SU-DHL-6 (cell line): ENCODE measurements around the gene PARP8.

Experiments used
- H2AFZ ChIP-seq: fragments of 200-600 bp; sonication (generic); 2 replicates; pipeline ENCODE4 v1.6.1; 2014; ENCODE audit warnings: low read depth, mild to moderate bottlenecking, moderate library complexity, mixed read lengths, antibody characterized with exemption, low read length; ENCODE audit not compliant: severe bottlenecking
- H3F3A ChIP-seq: fragments of 200-600 bp; shearing (Covaris generic); 2 replicates; pipeline ENCODE4 v1.6.0; 2016; ENCODE audit warnings: antibody characterized with exemption, mild to moderate bottlenecking; ENCODE audit not compliant: insufficient read depth
- H3K27ac ChIP-seq: fragments of 200-600 bp; sonication (generic); 2 replicates; pipeline ENCODE4 v1.5.1; 2016; ENCODE audit warnings: low read depth, mild to moderate bottlenecking, low read length, moderate library complexity, mixed read lengths
- H3K27me3 ChIP-seq: fragments of 200-600 bp; sonication (generic), shearing (Covaris generic); 2 replicates; pipeline ENCODE4 v1.6.0; 2014; ENCODE audit warnings: mild to moderate bottlenecking, low read length
- H3K36me3 ChIP-seq: fragments of 200-600 bp; sonication (generic); 2 replicates; pipeline ENCODE4 v1.6.1; 2014; ENCODE audit warnings: mild to moderate bottlenecking, low read length, mixed read lengths
- H3K4me2 ChIP-seq: fragments of 300-600, 200-600 bp; shearing (Covaris generic), sonication (generic); 2 replicates; pipeline ENCODE4 v1.6.0; 2014; ENCODE audit warnings: low read length, low read depth, mild to moderate bottlenecking; ENCODE audit not compliant: poor library complexity, severe bottlenecking
- H3K4me3 ChIP-seq: fragments of 200-600 bp; sonication (generic); 2 replicates; pipeline ENCODE4 v1.5.1; 2014; ENCODE audit warnings: antibody characterized with exemption, low read length, mild to moderate bottlenecking, mixed read lengths; ENCODE audit not compliant: insufficient read depth, poor library complexity, severe bottlenecking
- H3K79me2 ChIP-seq: fragments of 200-600 bp; sonication (generic); 2 replicates; pipeline ENCODE4 v1.6.1; 2014; ENCODE audit warnings: mild to moderate bottlenecking, low read length, moderate library complexity; ENCODE audit not compliant: insufficient read depth
- H3K9ac ChIP-seq: fragments of 200-600 bp; sonication (generic); 2 replicates; pipeline ENCODE4 v1.7.0; 2014; ENCODE audit warnings: mild to moderate bottlenecking, low read length
- H3K9me2 ChIP-seq: fragments of 200-600 bp; sonication (generic); replicated peaks from 2 replicates; pipeline ENCODE4 v1.6.1; 2014; ENCODE audit warnings: low read length; ENCODE audit not compliant: insufficient read depth
- H3K9me3 ChIP-seq: fragments of 200-600 bp; sonication (generic); 2 replicates; pipeline ENCODE4 v1.6.1; 2014; ENCODE audit warnings: low read length, mixed read lengths; ENCODE audit not compliant: insufficient read depth
- H4K20me1 ChIP-seq: fragments of 200-600 bp; sonication (generic); 2 replicates; pipeline ENCODE4 v1.6.1; 2014; ENCODE audit warnings: low read depth, mild to moderate bottlenecking, antibody characterized with exemption, low read length, moderate library complexity, mixed read lengths
- EZH2phosphoT487 ChIP-seq: fragments of 200-600 bp; sonication (generic), shearing (Covaris generic); conservative IDR thresholded peaks from 2 replicates; pipeline ENCODE4 v1.6.1; 2018; ENCODE audit warnings: mild to moderate bottlenecking, antibody characterized with exemption, low read length, moderate library complexity, mixed read lengths
- TF ChIP-seq, protein P1 (sequence below): fragments of 200-600 bp; sonication (generic); IDR thresholded peaks from one replicate; pipeline ENCODE4 v1.5.1; 2017; ENCODE audit warnings: antibody characterized with exemption, mild to moderate bottlenecking, low read length, moderate library complexity; ENCODE audit not compliant: insufficient read depth, poor library complexity, severe bottlenecking

PARP8 gene

DNA sequence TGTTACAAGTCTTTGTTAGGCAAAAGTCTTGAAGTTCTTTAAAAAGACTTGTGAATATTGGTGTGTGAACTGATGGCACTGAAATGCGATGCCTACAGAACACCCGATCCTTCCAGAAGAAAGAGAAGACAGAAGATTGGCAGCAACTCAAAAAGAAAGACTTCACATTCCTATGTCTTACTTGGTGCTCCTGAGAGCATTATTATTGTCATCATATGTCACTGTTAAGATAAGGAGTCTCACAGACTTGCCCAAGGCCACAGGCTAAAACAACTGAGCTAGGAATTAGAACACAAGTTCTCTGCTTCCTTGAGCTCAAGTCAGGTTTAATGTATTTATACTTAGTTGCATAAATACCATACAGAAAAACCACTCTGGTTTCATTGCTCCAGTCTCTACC lies 198.0 kb downstream of the PARP8 start:
- Histone ChIP-seq H3K9me3 (no peaks in the 10 kb centered on the region), H2AFZ (no peak overlapping the region), H3K27ac (no peak overlapping the region), H3K9ac (no peak overlapping the region), H3K4me3 (no peak overlapping the region), H3K79me2 (no peaks in the 10 kb centered on the region), H3K36me3 (no peaks in the 10 kb centered on the region), H3F3A (no peaks in the 10 kb centered on the region), H3K4me2 (no peak overlapping the region), H4K20me1 (no peaks in the 10 kb centered on the region), H3K27me3 (no peaks in the 10 kb centered on the region), H3K9me2 (no peaks in the 10 kb centered on the region)
- TF ChIP-seq, protein P1, sequence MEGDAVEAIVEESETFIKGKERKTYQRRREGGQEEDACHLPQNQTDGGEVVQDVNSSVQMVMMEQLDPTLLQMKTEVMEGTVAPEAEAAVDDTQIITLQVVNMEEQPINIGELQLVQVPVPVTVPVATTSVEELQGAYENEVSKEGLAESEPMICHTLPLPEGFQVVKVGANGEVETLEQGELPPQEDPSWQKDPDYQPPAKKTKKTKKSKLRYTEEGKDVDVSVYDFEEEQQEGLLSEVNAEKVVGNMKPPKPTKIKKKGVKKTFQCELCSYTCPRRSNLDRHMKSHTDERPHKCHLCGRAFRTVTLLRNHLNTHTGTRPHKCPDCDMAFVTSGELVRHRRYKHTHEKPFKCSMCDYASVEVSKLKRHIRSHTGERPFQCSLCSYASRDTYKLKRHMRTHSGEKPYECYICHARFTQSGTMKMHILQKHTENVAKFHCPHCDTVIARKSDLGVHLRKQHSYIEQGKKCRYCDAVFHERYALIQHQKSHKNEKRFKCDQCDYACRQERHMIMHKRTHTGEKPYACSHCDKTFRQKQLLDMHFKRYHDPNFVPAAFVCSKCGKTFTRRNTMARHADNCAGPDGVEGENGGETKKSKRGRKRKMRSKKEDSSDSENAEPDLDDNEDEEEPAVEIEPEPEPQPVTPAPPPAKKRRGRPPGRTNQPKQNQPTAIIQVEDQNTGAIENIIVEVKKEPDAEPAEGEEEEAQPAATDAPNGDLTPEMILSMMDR: no peak
- no peak for TF ChIP-seq EZH2phosphoT487

DNA sequence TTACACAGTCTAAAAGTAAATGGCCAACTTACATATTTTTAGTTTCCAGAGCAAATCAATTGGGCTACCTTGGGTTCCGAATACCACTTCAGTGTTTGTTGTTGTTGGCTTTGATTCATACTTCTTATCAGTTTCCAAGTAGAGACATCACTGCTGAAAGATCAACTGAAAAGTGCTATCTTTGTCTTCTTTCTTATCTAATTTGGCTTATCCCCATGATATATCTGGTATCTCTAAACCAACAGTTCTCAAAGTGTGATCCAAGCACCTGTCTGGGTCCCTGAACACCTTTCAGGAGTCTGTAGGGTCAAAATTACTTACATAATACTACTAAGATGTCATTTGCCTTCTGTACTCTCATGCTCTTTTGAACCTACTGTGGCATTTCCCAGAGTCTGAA lies 200.0 kb downstream of the PARP8 start:
- Histone ChIP-seq H3K4me3 (no peak overlapping the region), H2AFZ (no peak overlapping the region), H3K79me2 (no peaks in the 10 kb centered on the region), H3F3A (no peaks in the 10 kb centered on the region), H3K36me3 (no peaks in the 10 kb centered on the region), H3K9me2 (no peaks in the 10 kb centered on the region), H3K9me3 (no peaks in the 10 kb centered on the region), H4K20me1 (no peaks in the 10 kb centered on the region), H3K27me3 (no peaks in the 10 kb centered on the region), H3K27ac (no peak overlapping the region), H3K4me2 (no peak overlapping the region), H3K9ac (no peak overlapping the region)
- TF ChIP-seq, protein P1: no peak
- TF ChIP-seq EZH2phosphoT487: no peak

DNA sequence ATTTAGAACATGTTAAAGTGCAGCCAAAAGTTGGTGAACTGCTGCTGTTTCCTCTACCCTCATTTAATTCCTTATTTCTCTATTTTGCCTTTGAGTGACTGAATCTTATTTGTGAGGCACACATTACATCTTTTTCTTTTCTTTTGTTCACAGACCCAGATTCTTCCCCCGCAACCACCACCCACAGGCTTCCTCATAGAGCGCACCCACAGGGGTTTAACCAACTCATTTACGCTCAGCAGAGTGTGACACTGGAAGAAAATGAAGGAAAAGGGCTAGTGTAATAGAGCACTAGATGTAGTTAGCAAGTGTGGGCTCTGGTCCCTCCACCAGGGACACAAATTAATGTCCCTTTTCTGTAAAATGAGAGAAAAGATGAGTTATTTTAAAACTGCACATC lies 200.7 kb downstream of the PARP8 start:
- no peaks in the 10 kb centered on the region for H3K9me3 ChIP-seq
- TF ChIP-seq EZH2phosphoT487: no peak
- TF ChIP-seq, protein P1: no peak
- H3K4me2 ChIP-seq: no peak overlapping the region
- H3K79me2 ChIP-seq: no peaks in the 10 kb centered on the region
- H3F3A ChIP-seq: no peaks in the 10 kb centered on the region
- H3K27me3 ChIP-seq: no peaks in the 10 kb centered on the region
- H3K36me3 ChIP-seq: no peaks in the 10 kb centered on the region
- no peak overlapping the region for H2AFZ ChIP-seq
- H3K9ac ChIP-seq: no peak overlapping the region
- H3K9me2 ChIP-seq: no peaks in the 10 kb centered on the region
- H4K20me1 ChIP-seq: no peaks in the 10 kb centered on the region
- no peak overlapping the region for H3K27ac ChIP-seq
- no peak overlapping the region for H3K4me3 ChIP-seq

DNA sequence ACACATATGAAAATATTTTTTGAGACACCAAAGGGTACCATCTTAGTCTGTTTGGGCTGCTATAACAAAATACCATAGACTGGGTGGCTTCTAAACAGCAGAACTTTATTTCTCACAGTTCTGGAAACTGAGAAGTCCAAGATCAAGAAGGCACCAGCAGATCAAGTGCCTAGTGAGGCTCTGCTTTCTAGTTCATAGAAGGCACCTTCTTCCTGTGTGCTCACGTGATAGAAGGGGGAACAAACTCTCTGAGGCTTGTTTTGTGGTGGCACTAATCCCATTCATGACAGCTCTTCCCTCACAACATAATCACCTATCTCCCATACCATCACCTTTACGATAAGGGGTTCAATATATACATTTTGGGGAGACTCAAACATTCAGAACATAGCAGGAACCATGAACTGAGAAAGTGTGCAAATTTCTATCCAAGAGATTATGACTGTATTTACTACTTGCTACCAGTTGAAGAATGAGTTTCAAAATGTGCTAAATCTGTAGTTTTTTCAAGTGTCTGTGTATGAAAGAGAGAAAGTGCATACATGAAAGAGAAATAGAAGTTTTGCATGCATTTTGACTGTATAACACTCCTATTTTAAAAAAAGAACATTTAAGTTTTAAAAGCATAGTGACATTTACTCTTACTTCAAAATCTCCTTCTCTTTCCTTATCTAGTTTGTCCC lies 207.3 kb downstream of the PARP8 start:
- Histone ChIP-seq H3K36me3 (no peaks in the 10 kb centered on the region), H4K20me1 (no peaks in the 10 kb centered on the region), H3K9ac (no peak overlapping the region), H3K9me3 (no peaks in the 10 kb centered on the region), H3K79me2 (no peaks in the 10 kb centered on the region), H3K27me3 (no peaks in the 10 kb centered on the region), H3K4me2 (no peak overlapping the region), H3K27ac (no peak overlapping the region), H3K9me2 (no peaks in the 10 kb centered on the region), H3F3A (no peaks in the 10 kb centered on the region), H2AFZ (no peak overlapping the region), H3K4me3 (no peak overlapping the region)
- TF ChIP-seq, protein P1: no peak
- TF ChIP-seq EZH2phosphoT487: no peak
